ENCODE results near the gene ZNF148.
"Not testable (repeated sequence)": the region's sequence is repeated elsewhere in the genome, so short reads cannot be mapped to it uniquely, and the experiment has no call there.

GRCh38 chr3:125388369-125388768, 13.2 kb upstream of the ZNF148 start:
- not testable (repeated sequence) for TF ChIP-seq CTCF (IDR thresholded peaks at IDR 0.05); ZNF281 (CRISPR knock-in tag; IDR thresholded peaks at IDR 0.05); CREB1 (CRISPR knock-in tag; IDR thresholded peaks at IDR 0.05); FOXK1 (CRISPR knock-in tag; IDR thresholded peaks at IDR 0.05)
- TF ChIP-seq, protein P1, sequence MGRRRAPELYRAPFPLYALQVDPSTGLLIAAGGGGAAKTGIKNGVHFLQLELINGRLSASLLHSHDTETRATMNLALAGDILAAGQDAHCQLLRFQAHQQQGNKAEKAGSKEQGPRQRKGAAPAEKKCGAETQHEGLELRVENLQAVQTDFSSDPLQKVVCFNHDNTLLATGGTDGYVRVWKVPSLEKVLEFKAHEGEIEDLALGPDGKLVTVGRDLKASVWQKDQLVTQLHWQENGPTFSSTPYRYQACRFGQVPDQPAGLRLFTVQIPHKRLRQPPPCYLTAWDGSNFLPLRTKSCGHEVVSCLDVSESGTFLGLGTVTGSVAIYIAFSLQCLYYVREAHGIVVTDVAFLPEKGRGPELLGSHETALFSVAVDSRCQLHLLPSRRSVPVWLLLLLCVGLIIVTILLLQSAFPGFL (CRISPR knock-in tag; IDR thresholded peaks at IDR 0.05; ENCODE audit: borderline replicate concordance), result not testable (repeated sequence)
